GM21515 (cell line): Measurements from ENCODE around the gene TMEM184B.
A peak's percentile ranks its signal among the peaks of the same experiment; 100 is the strongest.
"Not testable (repeated sequence)": the region's sequence is repeated elsewhere in the genome, so short reads cannot be mapped to it uniquely, and the experiment has no call there.

Experiments used
- ATAC-seq: cut with Tn5 transposase; IDR thresholded peaks from one replicate; pipeline ENCODE4 v1.9.1; 2021; ENCODE audit not compliant: unreplicated experiment

TMEM184B gene

DNA sequence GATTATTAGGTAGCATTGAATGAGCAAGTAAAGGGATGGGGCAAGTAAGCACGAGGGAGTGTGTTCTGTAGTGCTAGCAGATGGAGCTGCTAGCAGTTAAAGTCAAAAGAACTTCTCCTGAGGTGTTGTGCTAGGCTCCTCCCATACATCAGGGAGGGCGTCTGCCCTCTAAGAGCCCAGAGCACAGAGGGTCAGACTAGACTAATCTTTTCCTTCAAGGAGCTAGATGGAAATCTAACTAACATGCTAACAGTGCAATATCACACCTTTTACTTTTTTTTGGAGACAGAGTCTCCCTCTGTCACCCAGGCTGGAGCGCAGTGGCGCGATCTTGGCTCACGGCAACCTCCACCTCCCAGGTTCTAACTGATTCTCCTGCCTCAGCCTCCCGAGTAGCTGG lies 88.0 kb downstream of the TMEM184B start:
- ATAC-seq: no peak

DNA sequence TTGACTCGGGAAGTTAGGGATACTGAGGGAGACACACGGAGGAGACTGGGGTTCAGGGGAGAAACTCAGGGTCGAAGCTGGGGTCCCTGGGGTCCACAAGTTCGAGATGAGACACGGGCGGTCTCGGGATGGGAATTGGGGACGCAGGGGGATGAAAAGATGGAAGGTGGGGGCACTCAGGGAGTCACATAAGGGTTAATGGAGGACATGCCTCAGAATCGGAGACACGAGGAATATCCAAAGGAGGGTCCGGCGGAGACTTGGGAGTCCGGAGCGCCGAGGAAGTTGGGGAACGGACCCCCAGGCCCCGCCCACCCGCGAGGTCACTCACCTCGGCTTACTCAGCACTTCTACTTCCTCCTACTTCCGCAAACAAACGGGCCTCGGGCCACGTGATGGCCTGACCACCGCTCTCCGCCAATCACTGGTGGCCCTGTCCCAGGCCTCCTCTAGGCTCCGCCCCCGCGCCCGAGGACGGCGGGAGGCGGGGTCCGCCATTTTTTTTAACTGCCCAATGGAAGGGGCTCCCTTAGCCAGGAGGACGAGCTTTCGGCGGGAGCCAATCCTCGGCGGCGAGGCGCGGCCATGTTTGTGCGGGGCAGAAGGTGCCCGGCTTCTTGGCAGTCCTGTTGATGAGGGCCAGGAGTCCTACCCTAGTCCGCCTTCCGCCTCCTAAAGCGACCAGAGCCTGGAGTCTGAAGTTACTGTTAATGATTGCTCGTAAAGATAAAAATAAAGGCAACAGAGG lies 91.2 kb downstream of the TMEM184B start, which contains the start of gene PLA2G6:
Gene PLA2G6, minus strand, starts transcription at position 378 of the 748 bp plus-strand sequence. CDS start 12,404 bp downstream, outside the sequence.
- peak; percentile 79 for ATAC-seq

DNA sequence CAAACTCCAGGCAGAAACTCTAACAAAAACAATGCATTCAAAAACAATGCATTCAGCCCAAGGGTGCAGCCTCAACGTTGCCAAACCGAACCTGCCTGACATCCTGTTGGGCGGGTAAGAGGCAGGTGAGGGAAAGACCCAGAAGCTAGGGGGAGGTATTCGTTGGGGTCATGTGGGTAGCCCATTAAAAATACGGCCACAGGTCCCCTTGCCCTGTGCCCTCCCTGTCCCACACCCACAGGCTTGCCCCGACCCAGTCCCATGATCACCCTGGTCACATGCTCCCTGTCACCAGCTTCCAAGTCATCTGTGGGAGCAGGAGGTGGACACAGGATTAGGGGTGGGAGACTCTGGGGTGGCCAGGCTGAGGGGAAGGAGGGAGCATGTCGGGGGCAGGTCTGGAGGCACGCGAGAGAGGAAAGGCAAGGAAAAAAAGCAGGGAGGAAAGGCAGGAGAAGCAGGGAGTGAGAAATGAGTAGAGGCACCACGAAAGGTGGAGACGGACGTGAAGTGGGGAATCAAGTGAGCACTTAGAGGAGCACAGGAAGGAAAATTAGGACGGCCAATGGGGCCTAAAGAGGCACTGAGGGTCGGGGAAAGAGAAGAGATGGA lies 91.9 kb downstream of the TMEM184B start:
- no peak for ATAC-seq

DNA sequence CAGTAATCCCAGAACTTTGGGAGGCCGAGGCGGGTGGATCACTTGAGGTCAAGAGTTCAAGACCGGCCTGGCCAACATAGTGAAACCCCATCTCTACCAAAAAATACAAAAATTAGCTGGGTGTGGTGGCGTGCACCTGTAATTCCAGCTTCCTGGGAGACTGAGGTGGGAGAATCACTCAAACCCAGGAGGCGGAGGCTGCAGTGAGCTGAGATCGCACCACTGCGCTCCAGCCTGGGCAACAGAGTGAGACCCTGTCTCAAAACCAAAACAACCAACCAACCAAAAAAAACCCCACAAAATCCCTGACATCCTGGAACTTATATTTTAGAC lies 94.2 kb downstream of the TMEM184B start:
- ATAC-seq: not testable (repeated sequence)

DNA sequence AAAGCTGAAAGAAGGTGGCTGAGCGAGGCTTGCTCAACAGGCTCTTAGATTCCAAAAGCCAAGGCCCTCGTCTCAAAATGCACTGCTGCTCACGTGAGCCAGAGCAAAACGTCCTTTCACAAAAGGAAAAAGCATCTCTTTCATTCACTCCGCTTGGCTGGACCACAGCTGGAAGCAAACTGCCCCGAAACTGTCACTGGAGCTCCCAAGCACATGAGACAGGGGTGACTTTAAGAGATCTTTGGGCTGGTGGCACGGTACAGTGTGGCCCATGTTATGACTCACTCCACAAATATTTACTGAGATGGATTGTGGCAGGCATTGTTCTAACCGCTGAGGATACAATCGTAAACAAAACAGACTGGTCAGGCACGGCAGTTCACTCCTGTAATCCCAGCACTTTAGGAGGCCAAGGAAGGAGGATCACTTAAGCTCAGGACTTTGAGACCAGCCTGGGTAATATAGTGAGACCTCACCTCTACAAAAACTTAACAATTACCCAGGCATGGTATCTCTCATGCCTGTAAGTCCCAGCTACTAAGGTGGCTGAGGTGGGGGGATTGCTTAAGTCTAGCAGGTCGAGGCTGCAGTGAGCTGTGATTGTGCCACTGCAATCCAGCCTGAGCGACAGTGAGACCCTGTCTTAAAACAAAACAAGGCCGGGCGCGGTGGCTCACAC lies 94.7 kb downstream of the TMEM184B start:
- no peak for ATAC-seq

DNA sequence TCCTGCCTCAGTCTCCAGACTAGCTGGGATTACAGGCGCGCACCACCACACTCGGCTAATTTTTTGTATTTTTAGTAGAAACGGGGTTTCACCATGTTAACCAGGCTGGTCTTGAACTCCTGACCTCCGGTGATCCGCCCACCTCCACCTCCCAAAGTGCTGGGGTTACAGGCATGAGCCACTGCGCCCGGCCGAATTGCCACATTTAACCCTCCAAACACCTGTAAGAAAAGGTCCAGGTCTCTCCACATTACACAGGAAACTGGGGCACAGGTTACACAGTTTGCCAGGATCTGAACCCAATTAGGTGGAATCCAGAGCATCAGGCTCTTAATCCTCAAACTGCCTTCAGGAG lies 95.3 kb downstream of the TMEM184B start:
- not testable (repeated sequence) for ATAC-seq

DNA sequence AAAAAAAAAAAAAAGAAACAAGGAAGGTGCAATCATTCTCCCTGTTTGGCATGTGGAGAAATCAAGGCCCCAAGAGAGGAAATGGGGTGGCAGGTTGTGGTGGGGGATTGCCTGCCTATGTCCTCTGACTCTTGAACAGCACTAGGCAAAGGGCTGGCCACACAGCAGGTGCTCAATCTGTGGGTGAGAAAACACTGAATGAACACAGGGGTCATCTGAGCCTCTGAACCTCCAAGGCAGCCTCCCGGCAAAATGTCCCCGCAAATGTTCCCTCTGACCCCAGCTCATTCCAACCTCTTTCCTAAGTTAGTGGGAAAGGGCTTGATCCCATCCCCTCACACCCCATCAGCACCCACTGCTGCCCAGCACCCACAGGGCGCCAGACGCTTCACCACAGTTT lies 95.8 kb downstream of the TMEM184B start:
- ATAC-seq: no peak

DNA sequence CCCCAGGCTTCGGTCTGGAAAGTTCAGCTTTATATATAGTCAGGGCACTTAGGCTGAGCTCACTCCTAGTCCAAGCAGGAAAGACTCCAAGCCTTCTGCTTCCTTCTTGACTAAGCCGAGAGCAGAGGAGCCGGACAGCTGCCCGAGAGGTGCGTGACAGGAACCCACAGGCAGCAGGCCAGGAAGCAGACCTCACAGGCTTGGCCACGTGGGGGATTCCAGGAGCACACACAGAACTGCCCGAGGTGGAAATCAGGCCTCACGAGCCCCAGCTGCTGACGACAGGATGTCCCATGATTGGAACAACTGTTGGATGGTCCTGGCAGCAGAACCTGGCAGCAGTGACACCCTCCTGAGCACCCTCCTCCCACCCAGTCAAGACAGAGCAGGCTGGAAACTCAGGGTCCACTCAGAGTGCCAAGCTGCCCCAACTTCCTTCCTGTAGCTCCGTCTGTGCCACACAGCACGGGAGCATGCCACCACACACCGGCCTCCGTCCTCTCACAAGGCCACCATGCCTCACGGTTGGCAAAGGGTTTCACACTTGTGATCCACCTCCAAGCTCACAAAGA lies 96.6 kb downstream of the TMEM184B start:
- no peak for ATAC-seq

DNA sequence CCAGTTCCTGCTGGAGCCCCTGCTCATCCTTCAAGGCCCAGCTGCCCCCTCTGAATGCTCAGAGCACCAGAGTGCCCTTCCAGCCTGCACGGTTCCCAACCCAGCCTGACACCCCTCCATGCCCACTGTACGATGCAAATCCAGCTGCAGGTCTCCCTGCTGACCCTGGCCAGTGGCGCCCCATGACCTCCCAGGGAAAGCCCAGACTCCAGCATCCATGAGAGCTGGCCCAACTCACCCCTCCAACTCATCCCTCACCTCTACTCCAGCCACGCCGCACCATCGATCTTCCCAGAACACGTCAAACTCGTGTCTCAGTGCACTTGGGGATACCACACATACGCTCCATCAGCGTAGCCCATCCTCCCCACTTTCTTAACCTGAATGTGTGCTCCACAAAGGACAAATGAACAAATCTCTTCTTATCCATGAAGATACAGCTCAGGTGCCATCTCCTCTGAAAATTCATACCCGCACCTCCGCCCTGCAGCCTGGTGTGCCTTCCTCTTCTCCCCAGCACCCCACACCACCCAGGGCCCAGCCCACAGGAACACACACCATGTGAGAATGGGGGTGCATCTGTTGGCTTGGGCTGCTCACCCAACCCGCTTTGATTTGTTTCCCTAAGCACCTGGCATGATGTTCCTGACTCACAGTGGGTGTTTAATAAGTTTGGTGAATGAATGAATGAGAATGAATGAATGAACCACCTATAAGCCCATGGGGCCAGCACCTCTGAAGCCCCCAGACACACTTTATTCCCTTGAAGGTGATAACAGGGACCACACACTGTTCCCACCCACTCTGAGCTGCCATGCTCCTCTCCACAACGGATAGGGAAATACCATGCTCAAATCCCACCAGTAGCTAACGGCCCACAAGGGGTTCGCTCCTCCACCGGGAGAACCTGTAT lies 97.3 kb downstream of the TMEM184B start:
- ATAC-seq: no peak

DNA sequence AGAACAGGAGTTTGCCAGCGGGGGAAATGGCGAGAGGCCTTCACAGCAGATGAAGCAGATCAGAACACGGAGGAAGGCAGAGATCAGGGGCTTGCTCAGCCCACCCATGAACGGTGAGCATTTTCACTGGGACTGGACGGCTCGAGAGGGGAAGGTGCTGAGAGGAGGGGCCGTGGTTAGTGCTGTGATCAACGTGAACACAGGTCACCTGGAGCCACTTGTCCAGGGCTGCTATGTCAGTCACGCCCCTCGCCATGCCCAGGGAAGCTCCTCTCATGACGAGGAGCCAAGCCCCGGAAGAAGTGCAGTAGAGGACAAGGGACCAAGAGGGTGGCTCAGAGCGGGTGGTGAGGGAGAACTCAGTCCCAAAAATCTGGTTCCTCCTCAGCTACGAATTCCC lies 98.2 kb downstream of the TMEM184B start:
- ATAC-seq: no peak

DNA sequence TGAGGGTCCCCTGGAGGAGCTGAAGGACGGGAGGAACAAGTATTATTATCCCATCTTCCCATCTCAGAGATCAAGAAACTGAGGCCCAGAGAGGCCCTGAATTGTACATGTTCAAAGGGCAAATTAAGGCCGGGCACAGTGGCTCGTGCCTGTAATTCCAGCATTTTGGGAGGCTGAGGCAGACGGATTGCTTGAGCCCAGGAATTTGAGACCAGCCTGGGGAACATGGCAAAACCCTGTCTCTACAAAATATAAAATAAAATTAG lies 99.2 kb downstream of the TMEM184B start:
- ATAC-seq: no peak

DNA sequence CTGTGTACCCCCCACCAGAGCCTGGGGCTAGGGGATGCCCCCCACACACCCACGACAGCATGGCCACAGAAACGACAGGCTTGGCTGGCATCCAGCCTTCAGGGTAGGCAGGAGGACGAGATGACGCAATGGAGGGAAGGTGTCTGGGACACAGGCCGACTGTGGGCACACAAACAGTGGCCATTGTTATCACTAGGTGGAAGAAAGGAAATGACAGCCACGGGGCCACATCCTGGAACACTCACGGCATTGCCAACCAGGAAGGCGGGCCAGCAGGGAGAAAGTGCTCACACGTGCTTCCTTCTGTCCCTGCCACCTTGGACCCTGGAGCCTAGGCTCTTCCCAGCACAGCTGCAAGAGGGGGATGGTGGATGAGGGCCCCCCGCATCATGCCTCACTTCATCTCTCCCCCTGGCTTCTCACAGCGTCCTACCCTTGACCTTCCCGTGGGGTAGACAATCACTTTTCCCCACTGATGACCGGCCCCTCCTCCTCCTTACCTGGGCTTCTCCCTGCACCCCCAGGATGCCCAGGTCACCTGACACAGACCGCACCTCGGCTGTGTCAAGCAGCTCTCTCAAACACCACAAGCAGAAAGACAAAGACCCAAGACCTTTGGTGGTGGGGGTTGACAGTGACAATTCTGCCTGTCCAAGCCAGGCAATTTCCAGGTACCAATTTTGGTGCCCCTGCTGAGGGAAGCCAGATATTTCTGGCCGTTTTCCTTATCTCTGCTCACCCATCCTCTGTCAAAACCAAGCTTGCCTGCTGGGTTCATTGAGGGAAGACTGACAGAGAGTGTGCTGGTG lies 99.8 kb downstream of the TMEM184B start:
- ATAC-seq: no peak

DNA sequence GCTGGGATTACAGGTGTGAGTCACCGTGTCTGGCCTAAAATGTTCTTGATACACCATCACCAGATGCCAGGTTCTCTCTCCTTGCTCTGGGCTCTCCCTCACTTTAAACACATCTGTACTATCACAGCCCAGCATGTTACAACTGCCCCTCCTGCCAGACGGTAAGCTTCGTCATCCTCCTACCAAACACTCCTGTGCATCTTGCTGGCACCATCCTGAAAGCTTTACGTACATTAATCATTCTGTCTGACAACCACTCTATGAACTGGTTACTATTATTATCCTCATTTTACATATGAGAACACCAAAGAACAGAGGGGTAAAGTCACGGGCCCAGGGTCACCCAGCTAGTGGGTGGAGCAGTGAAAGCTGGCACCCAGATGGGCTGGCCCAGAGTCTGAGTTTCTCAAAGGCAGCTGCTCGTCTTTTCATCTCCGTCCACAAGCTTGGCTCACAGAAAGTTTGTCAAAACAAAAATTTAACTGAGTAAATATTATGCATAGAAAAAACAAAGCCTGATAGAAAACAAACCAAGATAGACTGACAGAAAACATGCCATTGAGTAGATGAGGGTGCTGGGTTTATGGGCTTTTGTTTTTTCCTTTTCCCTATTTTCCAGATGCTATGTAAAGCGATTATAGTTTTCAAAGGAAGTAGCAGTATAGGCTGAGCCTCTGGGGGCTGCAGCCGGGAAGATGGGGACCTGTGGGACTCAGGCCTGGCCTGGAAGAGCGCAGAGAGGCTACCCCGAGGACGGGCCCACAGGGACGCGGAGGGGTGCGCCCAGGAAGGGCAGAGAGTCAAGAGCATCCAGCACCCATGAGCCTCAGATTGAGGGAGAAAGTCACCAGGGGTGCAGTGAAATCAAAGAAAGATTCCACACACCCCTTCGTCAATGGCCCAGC lies 100.6 kb downstream of the TMEM184B start:
- no peak for ATAC-seq

DNA sequence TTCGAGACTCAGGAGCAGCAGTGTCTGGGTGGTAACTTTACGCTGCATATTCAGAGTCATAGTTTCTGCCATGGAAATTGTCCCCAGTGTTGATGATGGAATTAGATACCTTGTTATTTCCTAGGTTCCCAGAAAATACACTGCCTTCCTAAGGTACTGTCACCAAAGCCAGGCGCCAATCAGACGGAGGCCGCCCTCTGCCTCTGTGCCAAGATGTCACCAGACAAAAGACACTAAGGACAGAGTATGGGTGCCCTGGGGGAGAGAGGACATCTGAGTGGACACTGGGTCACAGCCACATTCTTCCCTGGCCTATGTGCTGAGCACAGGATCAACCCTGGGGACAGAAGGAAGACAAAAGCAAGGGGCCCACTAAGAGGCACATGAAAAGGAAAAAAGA lies 102.3 kb downstream of the TMEM184B start:
- ATAC-seq: no peak
